DOHH2 (cell line): ENCODE measurements around the gene ANKS1B.

ENCODE experiments used
- H3F3A ChIP-seq: fragments of 200-600 bp; sonication (generic), shearing (Covaris generic); 2 replicates; pipeline ENCODE4 v1.6.0; 2016; ENCODE audit warnings: antibody characterized with exemption, mild to moderate bottlenecking; ENCODE audit not compliant: control insufficient read depth, insufficient read depth
- H3K27ac ChIP-seq: fragments of 200-600 bp; sonication (generic); 2 replicates; pipeline ENCODE4 v1.5.1; 2014; ENCODE audit warnings: low read depth, mild to moderate bottlenecking, low read length, moderate library complexity
- H3K27me3 ChIP-seq: fragments of 200-600 bp; sonication (generic); 2 replicates; pipeline ENCODE4 v1.6.1; 2014; ENCODE audit warnings: mild to moderate bottlenecking, low read length, mixed read lengths; ENCODE audit not compliant: control insufficient read depth
- H3K36me3 ChIP-seq: fragments of 200-600 bp; sonication (generic); 2 replicates; pipeline ENCODE4 v1.6.1; 2014; ENCODE audit warnings: mild to moderate bottlenecking, low read length, moderate library complexity, mixed read lengths; ENCODE audit not compliant: control insufficient read depth
- H3K4me1 ChIP-seq: fragments of 200-600 bp; sonication (generic); 2 replicates; pipeline ENCODE4 v1.6.1; 2014; ENCODE audit warnings: mild to moderate bottlenecking, low read length, mixed read lengths; ENCODE audit not compliant: control insufficient read depth
- H3K4me2 ChIP-seq: fragments of 200-600 bp; sonication (generic); 2 replicates; pipeline ENCODE4 v1.6.0; 2014; ENCODE audit warnings: mild to moderate bottlenecking, low read length, moderate library complexity
- H3K4me3 ChIP-seq: fragments of 200-600 bp; sonication (generic); 2 replicates; pipeline ENCODE4 v1.5.1; 2014; ENCODE audit warnings: mild to moderate bottlenecking, low read length, mixed read lengths
- H3K79me2 ChIP-seq: fragments of 200-600 bp; sonication (generic); 2 replicates; pipeline ENCODE4 v1.6.1; 2014; ENCODE audit warnings: mild to moderate bottlenecking, low read length, mixed read lengths; ENCODE audit not compliant: control insufficient read depth
- H3K9me2 ChIP-seq: fragments of 200-600 bp; sonication (generic); replicated peaks from 2 replicates; pipeline ENCODE4 v1.6.1; 2014; ENCODE audit warnings: mild to moderate bottlenecking, low read length, mixed read lengths; ENCODE audit not compliant: control insufficient read depth
- H3K9me3 ChIP-seq: fragments of 200-600 bp; sonication (generic); 2 replicates; pipeline ENCODE4 v1.6.1; 2014; ENCODE audit warnings: antibody characterized with exemption, low read length, mixed read lengths; ENCODE audit not compliant: control insufficient read depth, insufficient read depth
- H4K20me1 ChIP-seq: fragments of 200-600 bp; sonication (generic); 2 replicates; pipeline ENCODE4 v1.6.0; 2014; ENCODE audit warnings: low read depth, mild to moderate bottlenecking, antibody characterized with exemption, low read length, moderate library complexity; ENCODE audit not compliant: control insufficient read depth, insufficient read depth
- EZH2phosphoT487 ChIP-seq: fragments of 200-600 bp; sonication (generic); IDR thresholded peaks from 2 replicates; pipeline ENCODE4 v1.6.1; 2017; ENCODE audit warnings: borderline replicate concordance, mild to moderate bottlenecking, antibody characterized with exemption, low read length, moderate library complexity, mixed read lengths
- TF ChIP-seq, protein P1 (sequence below): fragments of 200-600 bp; sonication (generic); IDR thresholded peaks from one replicate; pipeline ENCODE4 v1.5.1; 2014; ENCODE audit warnings: antibody characterized with exemption, mild to moderate bottlenecking, low read depth, low read length; ENCODE audit not compliant: poor library complexity, severe bottlenecking

The ANKS1B gene

DNA sequence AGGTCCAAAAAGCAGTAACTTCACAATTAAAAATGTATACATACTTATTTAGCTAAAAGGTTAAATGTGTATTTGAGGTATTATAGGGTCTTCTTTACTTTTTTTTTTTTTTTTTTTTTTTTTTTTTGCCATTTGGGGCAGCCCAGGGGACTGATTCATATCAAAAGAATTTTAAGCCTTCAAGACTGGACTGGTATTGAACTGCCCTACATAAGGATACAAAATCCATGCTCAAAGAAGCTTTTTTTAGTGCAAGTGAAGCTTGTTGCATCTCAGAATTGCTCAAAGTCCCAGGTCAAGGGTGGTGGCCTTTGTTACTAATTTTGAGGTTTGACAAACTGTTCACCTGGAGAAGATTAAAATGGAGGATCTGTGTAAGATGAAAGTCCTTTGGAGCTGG lies 1215.7 kb downstream of the ANKS1B start:
- Histone ChIP-seq H3K79me2 (no peaks in the 10 kb centered on the region), H3K27ac (no peak overlapping the region), H3K4me1 (no peaks in the 10 kb centered on the region), H3K4me3 (no peak overlapping the region), H3F3A (no peaks in the 10 kb centered on the region), H4K20me1 (no peaks in the 10 kb centered on the region), H3K4me2 (no peak overlapping the region), H3K36me3 (no peaks in the 10 kb centered on the region), H3K27me3 (no peaks in the 10 kb centered on the region), H3K9me2 (no peaks in the 10 kb centered on the region), H3K9me3 (no peaks in the 10 kb centered on the region)
- TF ChIP-seq EZH2phosphoT487, result no peak
- TF ChIP-seq, protein P1, sequence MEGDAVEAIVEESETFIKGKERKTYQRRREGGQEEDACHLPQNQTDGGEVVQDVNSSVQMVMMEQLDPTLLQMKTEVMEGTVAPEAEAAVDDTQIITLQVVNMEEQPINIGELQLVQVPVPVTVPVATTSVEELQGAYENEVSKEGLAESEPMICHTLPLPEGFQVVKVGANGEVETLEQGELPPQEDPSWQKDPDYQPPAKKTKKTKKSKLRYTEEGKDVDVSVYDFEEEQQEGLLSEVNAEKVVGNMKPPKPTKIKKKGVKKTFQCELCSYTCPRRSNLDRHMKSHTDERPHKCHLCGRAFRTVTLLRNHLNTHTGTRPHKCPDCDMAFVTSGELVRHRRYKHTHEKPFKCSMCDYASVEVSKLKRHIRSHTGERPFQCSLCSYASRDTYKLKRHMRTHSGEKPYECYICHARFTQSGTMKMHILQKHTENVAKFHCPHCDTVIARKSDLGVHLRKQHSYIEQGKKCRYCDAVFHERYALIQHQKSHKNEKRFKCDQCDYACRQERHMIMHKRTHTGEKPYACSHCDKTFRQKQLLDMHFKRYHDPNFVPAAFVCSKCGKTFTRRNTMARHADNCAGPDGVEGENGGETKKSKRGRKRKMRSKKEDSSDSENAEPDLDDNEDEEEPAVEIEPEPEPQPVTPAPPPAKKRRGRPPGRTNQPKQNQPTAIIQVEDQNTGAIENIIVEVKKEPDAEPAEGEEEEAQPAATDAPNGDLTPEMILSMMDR, result no peak

DNA sequence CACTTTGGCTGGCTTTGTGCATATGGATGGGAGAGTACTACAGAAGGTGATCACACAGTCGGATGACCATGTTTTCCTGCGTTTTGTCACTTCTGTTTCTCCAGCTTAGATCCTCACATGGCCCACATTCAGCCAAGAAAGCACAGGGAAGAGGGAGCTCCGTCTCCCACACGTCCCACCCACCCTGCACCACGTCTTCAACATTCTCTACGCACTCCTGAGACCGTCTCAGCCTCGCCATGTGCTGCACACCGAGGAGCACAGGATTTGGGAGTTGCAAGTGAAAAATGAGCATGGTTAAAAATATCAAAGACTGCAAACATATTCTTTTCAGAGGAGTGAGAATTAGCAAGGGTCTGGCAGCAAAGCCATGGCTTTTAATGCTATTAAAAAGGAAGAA lies 1217.5 kb downstream of the ANKS1B start:
- Histone ChIP-seq H3K27ac (no peak overlapping the region), H3K27me3 (no peaks in the 10 kb centered on the region), H3K9me3 (no peaks in the 10 kb centered on the region), H3F3A (no peaks in the 10 kb centered on the region), H4K20me1 (no peaks in the 10 kb centered on the region), H3K9me2 (no peaks in the 10 kb centered on the region), H3K36me3 (no peaks in the 10 kb centered on the region), H3K4me2 (no peak overlapping the region), H3K4me1 (no peaks in the 10 kb centered on the region), H3K79me2 (no peaks in the 10 kb centered on the region), H3K4me3 (no peak overlapping the region)
- TF ChIP-seq, protein P1, result no peak
- no peak for TF ChIP-seq EZH2phosphoT487

DNA sequence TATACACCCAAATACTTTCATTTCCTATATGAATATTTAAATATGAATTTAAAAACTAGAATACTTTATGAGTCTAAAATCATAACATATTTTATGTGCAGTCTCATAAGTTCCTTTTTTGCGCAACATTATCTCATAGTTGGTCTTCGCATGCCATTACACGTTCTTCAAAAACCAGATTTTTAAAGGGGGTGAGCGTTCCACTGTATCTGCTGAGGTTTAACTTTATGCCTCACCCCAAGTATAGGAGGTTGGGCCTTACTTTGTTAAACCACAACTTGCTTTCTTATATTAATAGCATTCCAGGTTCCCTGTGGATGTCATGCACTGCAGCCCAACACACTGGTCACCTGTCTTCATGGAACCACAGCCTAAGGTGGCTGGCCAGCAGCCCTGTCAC lies 1221.1 kb downstream of the ANKS1B start:
- no peaks in the 10 kb centered on the region for H3F3A ChIP-seq
- H3K36me3 ChIP-seq, result no peaks in the 10 kb centered on the region
- H3K4me2 ChIP-seq, result no peak overlapping the region
- no peaks in the 10 kb centered on the region for H3K9me2 ChIP-seq
- no peaks in the 10 kb centered on the region for H4K20me1 ChIP-seq
- no peak for TF ChIP-seq EZH2phosphoT487
- TF ChIP-seq, protein P1, result no peak
- no peaks in the 10 kb centered on the region for H3K27me3 ChIP-seq
- no peaks in the 10 kb centered on the region for H3K4me1 ChIP-seq
- H3K27ac ChIP-seq, result no peak overlapping the region
- H3K4me3 ChIP-seq, result no peak overlapping the region
- no peaks in the 10 kb centered on the region for H3K79me2 ChIP-seq
- no peaks in the 10 kb centered on the region for H3K9me3 ChIP-seq

DNA sequence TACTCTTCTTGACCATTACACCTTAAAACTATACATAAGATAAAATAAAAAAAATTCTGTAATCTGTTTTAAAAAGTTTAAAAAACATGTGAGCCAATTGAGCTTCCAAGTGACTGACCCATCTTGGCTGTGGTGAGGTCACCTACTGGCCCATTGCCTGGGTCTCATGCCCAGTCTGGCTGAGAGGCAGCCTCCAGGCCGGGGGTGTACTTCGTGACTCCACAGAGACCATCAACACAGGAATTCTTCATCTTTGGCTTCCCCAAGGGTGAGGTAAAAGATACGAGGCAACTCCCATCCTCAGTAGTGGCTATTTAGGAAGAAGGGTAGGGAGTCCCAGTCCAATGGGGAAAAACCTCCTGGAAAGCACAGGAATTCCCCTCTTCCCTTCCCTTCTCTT lies 1226.4 kb downstream of the ANKS1B start:
- no peak overlapping the region for H3K4me3 ChIP-seq
- no peak overlapping the region for H3K27ac ChIP-seq
- no peaks in the 10 kb centered on the region for H4K20me1 ChIP-seq
- TF ChIP-seq, protein P1, result no peak
- TF ChIP-seq EZH2phosphoT487, result no peak
- H3K79me2 ChIP-seq, result no peaks in the 10 kb centered on the region
- no peaks in the 10 kb centered on the region for H3K4me1 ChIP-seq
- H3F3A ChIP-seq, result no peaks in the 10 kb centered on the region
- H3K27me3 ChIP-seq, result peaks cover 13% of the 10 kb centered on the region
- no peaks in the 10 kb centered on the region for H3K9me3 ChIP-seq
- H3K4me2 ChIP-seq, result no peak overlapping the region
- no peaks in the 10 kb centered on the region for H3K36me3 ChIP-seq
- H3K9me2 ChIP-seq, result no peaks in the 10 kb centered on the region
